K562 (cell line): ENCODE data around the gene ADAMTS2.

Experiments used
- ATF3 ChIP-seq, 2 experiments: fragments of 450-650 bp in 1 of 2; sonication (generic) in 1 of 2; formaldehyde crosslinking in 1 of 2; IDR thresholded peaks in 1 of 2; conservative IDR thresholded peaks in 1 of 2; 2 replicates each; pipeline versions ENCODE4 v1.6.1 to v1.8.1; 2016 to 2023; ENCODE audit warnings: mild to moderate bottlenecking in 2 of 2, moderate library complexity in 2 of 2, inconsistent platforms in 1 of 2, missing genetic modification reagents in 1 of 2
- ATF7 ChIP-seq: fragments of 450-650 bp; IDR thresholded peaks from 2 replicates; pipeline ENCODE4 v1.7.1; 2014; ENCODE audit warnings: mild to moderate bottlenecking, moderate library complexity
- DNMT1 ChIP-seq: fragments of 450-650 bp; IDR thresholded peaks from 2 replicates; pipeline ENCODE4 v1.6.1; 2016; ENCODE audit warnings: antibody characterized with exemption, mild to moderate bottlenecking
- HMG20B ChIP-seq: fragments of 250-450 bp; sonication (Bioruptor Pico); IDR thresholded peaks from 2 replicates; pipeline ENCODE4 v1.5.0; 2021; ENCODE audit warnings: mild to moderate bottlenecking
- MCM3 ChIP-seq: fragments of 450-650 bp; IDR thresholded peaks from 2 replicates; pipeline ENCODE4 v1.6.1; 2016
- PCBP2 ChIP-seq: fragments of 200-400 bp; formaldehyde crosslinking; IDR thresholded peaks from 2 replicates; pipeline ENCODE4 v1.6.1; 2018; ENCODE audit warnings: low read length, low read depth, mild to moderate bottlenecking, moderate library complexity; ENCODE audit not compliant: poor library complexity, severe bottlenecking
- PPARD ChIP-seq: fragments of 250-450 bp; sonication (Bioruptor Pico); IDR thresholded peaks from 2 replicates; pipeline ENCODE4 v1.8.0; 2022; ENCODE audit warnings: inconsistent platforms, mild to moderate bottlenecking, moderate library complexity
- RBM25 ChIP-seq: fragments of 200-400 bp; formaldehyde crosslinking; IDR thresholded peaks from 2 replicates; pipeline ENCODE4 v1.6.1; 2018; ENCODE audit warnings: low read length, low read depth, moderate library complexity; ENCODE audit not compliant: severe bottlenecking
- TF ChIP-seq, protein P1 (sequence below), 3 experiments: IDR thresholded peaks in 2 of 3; conservative IDR thresholded peaks in 1 of 3; 2 replicates each; pipeline ENCODE4 v1.5.1; 2011 to 2012; ENCODE audit warnings: low read length in 3 of 3, mild to moderate bottlenecking in 3 of 3, control low read depth in 2 of 3, improper control_type of control experiment in 1 of 3, inconsistent platforms in 1 of 3, low read depth in 1 of 3, mixed read lengths in 1 of 3, moderate library complexity in 1 of 3; ENCODE audit not compliant: insufficient read depth in 2 of 3
- TF ChIP-seq, protein P2 (sequence below): fragments of 450-650 bp; IDR thresholded peaks from 2 replicates; pipeline ENCODE4 v1.6.1; 2016

- TF ChIP-seq RBM25 (no peak), MCM3 (no peak), DNMT1 (no peak), HMG20B (CRISPR knock-in tag) (no peak), ATF7 (no peak), ATF3 (IDR thresholded peaks at IDR 0.05) (no peak), ATF3 (CRISPR knock-in tag; conservative IDR thresholded peaks at IDR 0.05) (no peak), PPARD (no peak), PCBP2 (no peak)
- TF ChIP-seq, protein P1, sequence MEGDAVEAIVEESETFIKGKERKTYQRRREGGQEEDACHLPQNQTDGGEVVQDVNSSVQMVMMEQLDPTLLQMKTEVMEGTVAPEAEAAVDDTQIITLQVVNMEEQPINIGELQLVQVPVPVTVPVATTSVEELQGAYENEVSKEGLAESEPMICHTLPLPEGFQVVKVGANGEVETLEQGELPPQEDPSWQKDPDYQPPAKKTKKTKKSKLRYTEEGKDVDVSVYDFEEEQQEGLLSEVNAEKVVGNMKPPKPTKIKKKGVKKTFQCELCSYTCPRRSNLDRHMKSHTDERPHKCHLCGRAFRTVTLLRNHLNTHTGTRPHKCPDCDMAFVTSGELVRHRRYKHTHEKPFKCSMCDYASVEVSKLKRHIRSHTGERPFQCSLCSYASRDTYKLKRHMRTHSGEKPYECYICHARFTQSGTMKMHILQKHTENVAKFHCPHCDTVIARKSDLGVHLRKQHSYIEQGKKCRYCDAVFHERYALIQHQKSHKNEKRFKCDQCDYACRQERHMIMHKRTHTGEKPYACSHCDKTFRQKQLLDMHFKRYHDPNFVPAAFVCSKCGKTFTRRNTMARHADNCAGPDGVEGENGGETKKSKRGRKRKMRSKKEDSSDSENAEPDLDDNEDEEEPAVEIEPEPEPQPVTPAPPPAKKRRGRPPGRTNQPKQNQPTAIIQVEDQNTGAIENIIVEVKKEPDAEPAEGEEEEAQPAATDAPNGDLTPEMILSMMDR (IDR thresholded peaks at IDR 0.05 in 2 of 3, conservative IDR thresholded peaks at IDR 0.05 in 1 of 3; ENCODE audit: insufficient read depth in 2 of 3, low read depth in 1 of 3, low read length in 3 of 3) = no peak
- TF ChIP-seq, protein P2, sequence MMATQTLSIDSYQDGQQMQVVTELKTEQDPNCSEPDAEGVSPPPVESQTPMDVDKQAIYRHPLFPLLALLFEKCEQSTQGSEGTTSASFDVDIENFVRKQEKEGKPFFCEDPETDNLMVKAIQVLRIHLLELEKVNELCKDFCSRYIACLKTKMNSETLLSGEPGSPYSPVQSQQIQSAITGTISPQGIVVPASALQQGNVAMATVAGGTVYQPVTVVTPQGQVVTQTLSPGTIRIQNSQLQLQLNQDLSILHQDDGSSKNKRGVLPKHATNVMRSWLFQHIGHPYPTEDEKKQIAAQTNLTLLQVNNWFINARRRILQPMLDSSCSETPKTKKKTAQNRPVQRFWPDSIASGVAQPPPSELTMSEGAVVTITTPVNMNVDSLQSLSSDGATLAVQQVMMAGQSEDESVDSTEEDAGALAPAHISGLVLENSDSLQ = no peak
Measured at GRCh38 chr5:179375831-179376365, 30.6 kb upstream of the ADAMTS2 start.
